GM18873 (cell line): ENCODE results near the gene TNIP2.

Experiments
- ATAC-seq: cut with Tn5 transposase; IDR thresholded peaks from one replicate; pipeline ENCODE4 v1.9.1; 2021; ENCODE audit warnings: mild to moderate bottlenecking, moderate library complexity, moderate number of reproducible peaks; ENCODE audit not compliant: unreplicated experiment, low FRiP score

Gene TNIP2

GRCh38 chr4:2794486-2795299, 38.6 kb upstream of the TNIP2 start:
- no peak for ATAC-seq

- ATAC-seq: no peak
Measured at GRCh38 chr4:2793586-2794485, 37.7 kb upstream of the TNIP2 start.

- ATAC-seq: no peak
Measured at GRCh38 chr4:2792711-2793585, 36.8 kb upstream of the TNIP2 start, which contains the start of gene SH3BP2. Gene SH3BP2 (plus strand): TSS chr4:2793085. CDS start chr4:2820618, 27,533 bp downstream.

DNA sequence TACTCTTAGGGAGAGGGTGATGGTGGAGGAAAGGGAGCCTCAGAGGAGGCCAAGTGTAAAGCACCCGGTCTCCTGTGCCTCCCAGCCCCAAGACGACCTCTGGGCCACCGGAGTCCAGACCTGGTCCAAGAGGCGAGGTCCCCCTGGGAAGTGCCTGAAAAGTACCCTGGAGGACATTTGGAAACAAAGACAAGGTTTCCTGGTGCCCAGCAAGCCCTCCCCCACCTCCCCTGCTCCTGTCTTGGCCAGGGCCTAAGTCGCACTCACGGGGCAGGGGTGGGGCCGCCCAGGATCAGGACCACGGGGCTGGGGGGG, 36.2 kb upstream of the TNIP2 start:
- no peak for ATAC-seq

- ATAC-seq: no peak
Measured at GRCh38 chr4:2791518-2792395, 35.6 kb upstream of the TNIP2 start.

- ATAC-seq: no peak
Measured at GRCh38 chr4:2790583-2791517, 34.7 kb upstream of the TNIP2 start.

- ATAC-seq: no peak
Measured at GRCh38 chr4:2789793-2790582, 33.9 kb upstream of the TNIP2 start.

GRCh38 chr4:2789351-2789750, 33.2 kb upstream of the TNIP2 start:
- ATAC-seq: no peak

GRCh38 chr4:2788532-2789103, 32.5 kb upstream of the TNIP2 start:
- no peak for ATAC-seq

DNA sequence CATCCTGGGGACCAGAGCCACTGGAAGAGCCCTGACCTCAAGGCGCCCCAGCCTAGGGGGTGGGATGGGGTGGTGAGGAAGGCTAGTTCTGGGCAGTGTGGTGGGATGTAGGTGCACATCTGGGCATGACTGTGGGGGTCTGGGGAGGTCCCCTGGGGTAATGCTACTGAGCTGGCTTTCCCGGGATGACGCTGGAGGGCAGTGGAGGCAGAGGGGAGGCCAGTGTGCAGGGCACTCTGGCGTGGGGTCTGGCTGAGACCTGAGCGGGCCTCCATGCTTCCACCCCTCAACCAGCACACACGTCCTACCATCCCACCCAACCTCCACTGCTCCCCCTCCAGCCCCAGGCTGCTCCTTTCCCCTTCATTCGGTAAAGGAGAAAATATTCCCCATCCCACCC, 32.0 kb upstream of the TNIP2 start:
- no peak for ATAC-seq

DNA sequence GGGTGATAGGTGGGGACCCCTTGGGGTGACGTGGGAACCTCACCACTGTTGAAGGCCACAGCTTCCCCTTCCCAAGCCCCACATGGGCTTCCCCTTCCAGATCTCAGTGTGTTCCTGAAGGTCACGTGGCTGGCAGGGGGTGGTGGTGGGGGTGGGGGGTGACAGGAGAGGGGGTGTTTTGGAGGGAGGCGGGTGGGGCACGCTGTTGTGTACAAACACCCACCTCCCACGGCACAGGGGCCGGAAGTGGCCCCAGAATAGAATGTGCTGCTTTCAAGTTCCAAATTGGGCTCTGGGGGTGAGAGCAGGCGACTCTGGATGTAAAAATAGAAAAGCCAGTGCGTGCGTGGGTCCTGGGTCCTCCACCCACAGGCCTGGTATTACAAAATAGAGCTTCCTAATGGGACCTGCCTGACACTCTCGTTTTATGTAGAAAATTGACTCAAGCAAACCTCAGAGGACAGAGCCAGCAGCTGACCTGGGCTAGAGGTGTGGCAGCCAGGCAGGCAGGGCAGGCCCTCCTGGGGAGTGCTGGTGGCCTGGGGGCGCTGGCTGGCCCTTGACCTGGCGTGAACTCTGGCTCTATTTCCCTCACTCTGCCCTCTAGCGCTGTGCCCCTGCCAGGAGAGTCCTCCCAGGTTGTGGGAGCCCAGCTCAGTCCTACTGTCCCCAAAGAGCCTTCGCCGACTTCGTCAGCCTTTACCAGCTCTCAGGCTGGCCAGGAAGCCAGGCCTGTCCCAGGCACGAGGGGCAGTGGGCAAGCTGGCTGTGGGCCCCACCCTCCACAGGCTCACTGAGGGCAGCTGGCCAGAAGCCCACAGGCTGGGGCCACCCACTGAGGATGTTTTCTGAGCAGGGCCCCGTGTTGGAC, 31.3 kb upstream of the TNIP2 start:
- peak; percentile 64 for ATAC-seq

DNA sequence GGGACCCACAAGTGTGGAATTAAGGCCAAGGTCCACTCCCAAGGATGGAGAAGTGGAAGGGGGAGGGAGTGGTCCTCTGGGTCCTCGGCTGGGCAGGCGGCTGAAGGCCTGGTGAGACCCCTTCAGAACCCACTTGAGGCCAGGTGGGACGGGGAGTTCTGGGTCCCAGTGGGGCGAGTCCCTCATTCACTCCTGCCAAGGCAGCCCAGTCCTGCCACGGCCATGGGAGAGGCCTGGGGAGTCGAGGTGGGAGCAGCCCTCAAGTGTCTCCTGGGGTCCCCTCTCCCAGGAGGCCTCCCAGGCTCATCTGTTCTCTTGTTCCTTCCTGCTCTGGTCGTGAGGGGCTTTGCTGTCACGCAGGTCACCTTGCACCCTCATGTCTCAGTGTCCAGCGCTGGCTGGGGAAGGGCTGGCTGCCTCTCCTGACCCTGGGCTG, 30.7 kb upstream of the TNIP2 start:
- no peak for ATAC-seq

DNA sequence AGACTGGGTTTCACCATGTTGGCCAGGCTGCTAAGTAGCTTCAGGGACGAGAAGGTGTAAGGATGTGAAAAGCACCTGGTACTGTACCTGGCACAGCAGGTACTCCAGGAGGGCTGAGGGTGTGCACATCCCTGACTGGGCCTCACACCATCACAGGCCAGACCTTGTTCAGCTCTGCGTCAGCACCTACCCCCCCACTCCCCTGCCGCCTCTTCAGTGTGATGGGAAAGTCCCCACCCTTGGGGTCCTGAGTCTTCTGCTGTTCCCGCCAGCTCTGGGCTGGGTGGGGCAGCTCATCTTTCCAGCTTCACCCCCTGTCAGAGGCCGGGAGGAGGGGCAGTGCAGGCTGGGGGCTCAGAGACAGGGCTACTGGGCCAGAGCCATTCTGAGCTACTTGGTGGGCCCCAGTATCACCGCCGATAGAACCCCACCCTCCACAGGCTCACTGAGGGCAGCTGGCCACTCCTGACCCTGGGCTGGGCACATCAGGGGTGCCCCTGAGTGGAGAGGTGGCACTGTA, 30.1 kb upstream of the TNIP2 start:
- ATAC-seq: no peak

- ATAC-seq: no peak
Measured at GRCh38 chr4:2785613-2786012, 29.5 kb upstream of the TNIP2 start.

- no peak for ATAC-seq
Measured at GRCh38 chr4:2783790-2784189, 27.7 kb upstream of the TNIP2 start.

DNA sequence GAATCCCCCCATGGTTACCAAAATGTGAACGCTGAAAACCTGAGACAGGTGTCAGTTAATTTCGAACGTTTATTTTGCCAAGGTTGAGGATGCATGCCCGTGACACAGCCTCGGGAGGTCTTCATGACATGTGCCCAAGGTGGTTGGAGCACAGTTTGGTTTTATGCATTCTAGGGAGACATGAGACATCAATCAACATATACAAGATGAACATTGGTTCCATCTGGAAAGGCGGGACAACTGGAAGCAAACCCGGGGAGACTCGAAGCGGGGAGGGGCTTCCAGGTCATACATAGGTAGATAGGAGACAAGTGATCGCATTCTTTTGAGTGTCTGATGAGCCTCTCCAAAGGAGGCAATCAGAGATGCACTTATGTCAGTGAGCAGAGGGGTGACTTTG, 25.8 kb upstream of the TNIP2 start:
- ATAC-seq: no peak
